ENCODE results near the gene AP5Z1.
A peak's percentile ranks its signal among the peaks of the same experiment; 100 is the strongest.

AP5Z1 gene

GRCh38 chr7:4745971-4746919, 29.2 kb upstream of the AP5Z1 start:
- DNase-seq: peak in 1 of 2 experiments; percentile 33

GRCh38 chr7:4747013-4747412, 28.4 kb upstream of the AP5Z1 start:
- DNase-seq: no peak

GRCh38 chr7:4747746-4748145, 27.7 kb upstream of the AP5Z1 start:
- DNase-seq: no peak

- DNase-seq: no peak
Observed at GRCh38 chr7:4748231-4748681, 27.2 kb upstream of the AP5Z1 start.

- no peak for DNase-seq
Observed at GRCh38 chr7:4749363-4749762, 26.1 kb upstream of the AP5Z1 start.

GRCh38 chr7:4749798-4750197, 25.6 kb upstream of the AP5Z1 start:
- no peak for DNase-seq

- no peak for DNase-seq
Observed at GRCh38 chr7:4751398-4751947, 23.9 kb upstream of the AP5Z1 start.

GRCh38 chr7:4753598-4754432, 21.6 kb upstream of the AP5Z1 start:
- DNase-seq: peak; percentile 74 to 86

- no peak for DNase-seq
Observed at GRCh38 chr7:4754433-4755010, 20.9 kb upstream of the AP5Z1 start.

- no peak for DNase-seq
Observed at GRCh38 chr7:4755045-4755444, 20.4 kb upstream of the AP5Z1 start.

- DNase-seq: no peak
Observed at GRCh38 chr7:4758111-4758510, 17.3 kb upstream of the AP5Z1 start.

- no peak for DNase-seq
Observed at GRCh38 chr7:4758791-4759190, 16.6 kb upstream of the AP5Z1 start.

GRCh38 chr7:4759211-4759610, 16.2 kb upstream of the AP5Z1 start:
- no peak for DNase-seq

- DNase-seq: no peak
Observed at GRCh38 chr7:4760952-4761351, 14.5 kb upstream of the AP5Z1 start.

- DNase-seq: no peak
Observed at GRCh38 chr7:4762121-4763055, 13.0 kb upstream of the AP5Z1 start.

GRCh38 chr7:4763091-4763793, 12.2 kb upstream of the AP5Z1 start:
- no peak for DNase-seq

- no peak for DNase-seq
Observed at GRCh38 chr7:4763794-4764185, 11.6 kb upstream of the AP5Z1 start.

GRCh38 chr7:4764402-4765007, 10.9 kb upstream of the AP5Z1 start:
- no peak for DNase-seq

GRCh38 chr7:4765776-4766490, 9.5 kb upstream of the AP5Z1 start:
- no peak for DNase-seq

Measured in stimulated activated CD4-positive, alpha-beta T cell treated with anti-CD3 and anti-CD28 coated beads, Interleukin-4, amount 100 ng/mL, for 4 hours (primary cell).